GM21447 (cell line): ENCODE measurements around the gene CES4A.
A peak's percentile ranks its signal among the peaks of the same experiment; 100 is the strongest.
"Not testable (repeated sequence)": the region's sequence is repeated elsewhere in the genome, so short reads cannot be mapped to it uniquely, and the experiment has no call there.

Source experiments
- ATAC-seq: cut with Tn5 transposase; IDR thresholded peaks from one replicate; pipeline ENCODE4 v1.9.1; 2021; ENCODE audit not compliant: unreplicated experiment

CES4A gene

DNA sequence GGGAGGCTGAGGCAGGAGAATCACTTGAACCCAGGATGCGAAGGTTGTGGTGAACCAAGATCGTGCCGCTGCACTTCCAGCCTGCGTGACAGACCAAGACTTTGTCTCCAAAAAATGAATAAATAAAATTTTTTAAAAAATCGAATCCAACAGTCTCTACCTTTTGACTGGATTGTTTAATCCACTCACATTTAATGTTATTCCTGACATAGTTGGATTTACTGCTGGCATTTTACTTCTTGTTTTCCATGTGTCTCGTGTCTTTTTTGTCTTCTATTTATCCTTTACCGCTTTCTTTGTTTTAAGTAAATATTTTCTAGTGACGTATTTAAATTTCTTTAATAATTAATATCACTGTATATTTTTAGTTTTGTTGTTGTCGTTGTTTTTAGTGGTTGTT lies 5.4 kb upstream of the CES4A start:
- no peak for ATAC-seq

DNA sequence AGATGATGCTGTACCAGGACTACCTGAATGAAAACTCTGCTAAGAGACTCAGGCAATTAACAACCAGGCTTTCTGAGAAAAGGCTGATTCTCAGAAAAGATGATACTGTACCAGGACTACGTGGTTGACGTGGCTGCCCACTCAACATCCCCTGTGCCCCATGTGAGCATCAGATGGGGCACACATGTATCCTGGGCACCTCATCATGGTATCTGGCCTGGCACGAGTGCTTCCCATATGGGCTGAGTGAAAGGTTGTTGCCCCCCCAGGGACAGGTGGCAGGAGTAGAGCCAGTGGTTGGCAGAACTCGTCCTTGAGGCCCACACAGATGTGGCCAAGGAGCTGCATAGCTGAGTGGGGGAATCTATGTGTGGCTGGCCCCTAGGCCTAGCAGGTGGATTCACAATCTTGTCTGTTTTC lies 3.5 kb upstream of the CES4A start:
- ATAC-seq = no peak

DNA sequence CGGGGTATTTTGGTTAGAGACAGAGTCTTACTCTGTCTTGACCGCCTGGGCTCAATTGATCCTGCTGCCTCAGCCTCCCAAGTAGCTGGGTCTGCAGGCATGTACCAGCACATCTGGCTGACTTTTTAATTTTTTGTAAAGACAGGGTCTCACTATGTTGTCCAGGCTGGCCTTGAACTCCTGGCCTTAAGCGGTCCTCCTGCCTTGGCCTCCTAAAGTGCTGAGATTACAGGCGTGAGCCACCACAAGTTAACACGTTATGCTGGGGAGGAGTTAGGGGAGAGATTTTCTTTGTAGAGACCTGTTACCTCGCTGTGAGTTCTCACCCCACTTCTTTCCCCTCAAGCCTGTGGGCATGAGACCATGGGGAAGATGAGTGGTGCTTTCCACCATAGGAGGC lies 1.8 kb upstream of the CES4A start:
- ATAC-seq = no peak

DNA sequence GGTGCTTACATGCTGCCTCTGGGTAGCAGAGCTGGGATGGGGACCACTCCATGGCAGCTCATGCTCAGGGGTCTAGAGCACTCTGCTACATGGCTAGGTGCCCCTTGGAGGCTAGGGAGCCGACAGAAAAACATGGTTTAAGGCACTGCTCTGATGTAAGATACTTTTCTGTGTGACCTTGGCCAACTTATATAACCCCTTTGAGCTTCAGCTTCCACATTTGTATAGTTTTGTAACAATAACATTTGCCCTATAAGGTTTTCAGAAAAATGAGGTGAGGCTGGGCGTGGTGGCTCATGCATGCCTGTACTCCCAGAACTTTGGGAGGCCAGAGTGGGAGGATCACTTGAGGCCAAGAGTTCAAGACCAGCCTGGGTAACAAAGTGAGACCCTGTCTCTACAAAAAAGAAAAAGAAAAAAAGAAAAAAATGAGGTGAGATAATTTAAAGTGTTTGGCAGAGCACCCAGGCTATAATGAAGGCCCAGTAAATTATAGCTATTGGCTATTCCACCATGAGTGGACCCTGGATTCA lies 3.2 kb downstream of the CES4A start:
- no peak for ATAC-seq

GRCh38 chr16:66993558-66993957 lies 5.2 kb downstream of the CES4A start:
- not testable (repeated sequence) for ATAC-seq

GRCh38 chr16:66996324-66996982 lies 8.1 kb downstream of the CES4A start:
- no peak for ATAC-seq

- ATAC-seq = no peak
Measured at GRCh38 chr16:66996983-66997358, 8.6 kb downstream of the CES4A start.

DNA sequence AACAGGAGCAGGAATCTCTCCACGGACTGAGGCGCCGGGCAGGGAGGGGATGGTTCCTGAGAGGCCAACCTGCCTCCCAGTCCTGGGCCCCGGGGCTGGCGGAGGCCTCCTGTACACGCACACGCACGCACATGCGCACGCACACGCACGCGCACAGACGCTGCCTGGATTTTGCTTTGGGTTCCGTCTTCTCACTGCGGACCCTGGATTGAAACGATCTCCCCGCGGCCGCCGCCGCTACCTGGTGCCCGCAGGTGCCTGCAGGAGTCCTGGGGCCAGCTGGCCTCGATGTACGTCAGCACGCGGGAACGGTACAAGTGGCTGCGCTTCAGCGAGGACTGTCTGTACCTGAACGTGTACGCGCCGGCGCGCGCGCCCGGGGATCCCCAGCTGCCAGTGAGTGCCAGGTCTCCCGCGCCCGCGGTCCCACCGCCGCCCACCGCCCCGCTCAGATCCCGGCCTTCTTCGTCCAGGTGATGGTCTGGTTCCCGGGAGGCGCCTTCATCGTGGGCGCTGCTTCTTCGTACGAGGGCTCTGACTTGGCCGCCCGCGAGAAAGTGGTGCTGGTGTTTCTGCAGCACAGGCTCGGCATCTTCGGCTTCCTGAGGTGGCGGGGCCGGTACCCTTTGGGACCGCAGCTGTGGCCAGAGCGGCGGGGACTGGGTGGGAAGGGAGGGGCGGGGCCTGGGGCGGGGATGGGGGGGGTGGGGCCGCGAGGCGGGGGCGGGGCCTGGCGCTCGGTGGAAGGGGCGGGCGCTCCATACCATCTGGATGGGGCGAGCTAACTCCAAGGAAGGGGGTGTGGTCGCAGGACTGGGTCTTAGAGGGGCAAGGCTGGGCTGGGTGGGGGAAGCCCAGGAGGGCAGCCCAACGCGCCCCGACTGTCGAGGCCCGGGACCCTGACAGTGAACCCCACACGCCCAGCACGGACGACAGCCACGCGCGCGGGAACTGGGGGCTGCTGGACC lies 12.3 kb downstream of the CES4A start:
- ATAC-seq = no peak

DNA sequence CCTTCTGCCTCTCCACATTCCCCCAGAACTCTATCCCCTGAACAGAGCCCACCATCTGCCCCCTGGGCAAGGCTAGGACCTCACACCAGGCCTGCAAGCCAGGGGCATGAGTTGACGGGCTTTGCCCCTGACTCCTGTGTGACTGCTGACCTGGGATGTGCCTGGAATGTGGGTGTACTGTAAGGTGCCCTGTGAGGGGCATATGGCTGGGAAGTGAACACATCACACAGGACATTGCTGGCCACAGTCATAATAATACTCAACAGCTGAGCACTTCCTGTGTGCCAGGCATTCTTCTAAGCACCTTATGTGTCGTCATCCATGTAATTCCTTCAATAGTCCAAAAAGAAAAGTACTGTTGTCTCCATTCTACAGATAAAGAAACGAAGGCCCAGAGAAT lies 13.3 kb downstream of the CES4A start:
- ATAC-seq = no peak

- ATAC-seq = no peak
Measured at GRCh38 chr16:67006930-67007658, 18.7 kb downstream of the CES4A start.

GRCh38 chr16:67009158-67009557 lies 20.8 kb downstream of the CES4A start:
- ATAC-seq = no peak

DNA sequence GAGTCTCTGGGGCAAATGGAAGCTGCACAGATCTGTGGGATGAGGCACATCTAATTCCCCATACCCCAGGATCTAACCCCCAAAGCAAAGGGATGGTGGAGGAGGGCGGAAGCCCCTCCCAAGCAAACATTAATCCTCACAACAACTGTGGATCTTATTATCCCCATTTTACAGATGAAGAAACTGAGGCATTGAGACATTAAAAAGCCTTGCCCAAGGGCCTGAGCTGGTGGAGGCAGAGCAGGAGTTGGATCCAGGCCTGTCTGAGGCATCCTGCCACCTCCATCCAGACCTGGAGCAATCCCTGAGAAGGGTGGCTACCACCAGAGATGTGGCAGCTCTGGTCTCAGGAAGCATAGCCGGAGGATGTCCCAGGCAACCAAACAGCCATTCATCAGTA lies 22.9 kb downstream of the CES4A start:
- no peak for ATAC-seq

GRCh38 chr16:67013233-67013822 lies 24.9 kb downstream of the CES4A start:
- no peak for ATAC-seq

GRCh38 chr16:67013823-67014633 lies 25.6 kb downstream of the CES4A start:
- ATAC-seq = peak; percentile 45

GRCh38 chr16:67014634-67015312 lies 26.4 kb downstream of the CES4A start:
- ATAC-seq = no peak

DNA sequence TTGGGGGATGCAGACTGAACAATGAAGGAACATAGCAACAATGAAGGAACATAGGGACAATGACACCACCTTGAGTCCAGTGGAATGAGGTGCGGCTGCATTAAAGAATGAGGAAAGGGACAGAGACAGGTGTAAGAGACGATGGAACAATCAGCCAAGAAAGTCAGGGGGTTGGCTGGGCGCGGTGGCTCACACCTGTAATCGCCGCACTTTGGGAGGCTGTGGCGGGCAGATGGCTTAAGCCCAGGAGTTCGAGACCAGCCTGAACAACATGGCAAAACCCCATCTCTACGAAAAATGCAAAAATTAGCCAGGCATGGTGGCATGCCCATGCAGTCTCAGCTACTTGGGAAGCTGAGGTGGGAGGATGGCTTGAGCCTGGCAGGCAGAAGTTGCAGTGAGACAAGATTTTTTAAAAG lies 26.9 kb downstream of the CES4A start:
- ATAC-seq = no peak

GRCh38 chr16:67016143-67016542 lies 27.8 kb downstream of the CES4A start:
- ATAC-seq = no peak

DNA sequence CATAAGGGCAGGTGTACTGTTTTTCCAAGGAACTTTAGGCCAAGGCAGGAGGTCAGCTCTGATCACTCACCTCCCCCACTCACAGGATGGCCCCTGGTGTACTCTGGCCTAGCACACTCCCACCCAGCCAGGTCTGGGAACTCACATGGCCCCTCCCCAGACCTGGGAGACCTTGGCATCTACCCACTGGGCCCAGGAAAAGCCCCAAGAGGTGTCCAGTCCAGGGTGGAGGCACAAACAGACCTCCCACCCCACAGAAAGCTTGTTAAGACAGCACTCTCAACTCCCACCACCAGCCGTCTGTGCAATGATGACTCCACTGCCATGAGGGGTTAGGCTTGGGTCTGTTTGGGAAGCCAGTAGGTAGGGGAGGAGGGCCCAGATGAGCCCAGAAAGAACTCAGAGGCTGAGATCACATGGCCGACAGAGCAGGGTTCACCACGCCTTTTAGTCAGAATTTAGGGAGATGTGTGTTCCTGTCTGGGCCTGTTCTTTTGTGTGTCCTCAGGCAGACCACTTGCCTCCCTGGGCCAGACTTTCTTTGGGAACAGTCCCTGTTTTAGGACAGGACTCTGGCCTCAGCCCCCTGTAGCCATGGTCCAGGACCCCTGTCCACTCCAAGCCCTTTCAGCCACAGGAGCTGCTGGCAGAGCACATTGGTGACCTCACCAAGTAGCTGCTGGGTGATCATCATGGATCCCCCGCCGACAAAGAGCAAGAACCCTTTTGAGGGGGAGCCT lies 28.5 kb downstream of the CES4A start:
- no peak for ATAC-seq

GRCh38 chr16:67017421-67017750 lies 29.0 kb downstream of the CES4A start:
- ATAC-seq = no peak
